Stimulated activated CD4-positive, alpha-beta T cell treated with anti-CD3 and anti-CD28 coated beads, Interleukin-1b, Interleukin-23, amount 100 ng/mL, for 48 hours (primary cell): Measurements from ENCODE around the gene A1CF.
"Not testable (repeated sequence)": the region's sequence is repeated elsewhere in the genome, so short reads cannot be mapped to it uniquely, and the experiment has no call there.

Experiments
- DNase-seq: peaks from one replicate; pipeline ENCODE4 v3.0.0-alpha.2; 2020

The A1CF gene

GRCh38 chr10:50782017-50782416 is 103.4 kb downstream of the A1CF start:
- DNase-seq, result not testable (repeated sequence)

GRCh38 chr10:50780036-50780435 is 105.4 kb downstream of the A1CF start:
- not testable (repeated sequence) for DNase-seq

GRCh38 chr10:50774868-50775267 is 110.6 kb downstream of the A1CF start:
- DNase-seq, result not testable (repeated sequence)

GRCh38 chr10:50772042-50772441 is 113.4 kb downstream of the A1CF start:
- not testable (repeated sequence) for DNase-seq

GRCh38 chr10:50766774-50767513 is 118.5 kb downstream of the A1CF start:
- DNase-seq, result not testable (repeated sequence)
